ENCODE data around the gene EIF3M.

EIF3M gene

DNA sequence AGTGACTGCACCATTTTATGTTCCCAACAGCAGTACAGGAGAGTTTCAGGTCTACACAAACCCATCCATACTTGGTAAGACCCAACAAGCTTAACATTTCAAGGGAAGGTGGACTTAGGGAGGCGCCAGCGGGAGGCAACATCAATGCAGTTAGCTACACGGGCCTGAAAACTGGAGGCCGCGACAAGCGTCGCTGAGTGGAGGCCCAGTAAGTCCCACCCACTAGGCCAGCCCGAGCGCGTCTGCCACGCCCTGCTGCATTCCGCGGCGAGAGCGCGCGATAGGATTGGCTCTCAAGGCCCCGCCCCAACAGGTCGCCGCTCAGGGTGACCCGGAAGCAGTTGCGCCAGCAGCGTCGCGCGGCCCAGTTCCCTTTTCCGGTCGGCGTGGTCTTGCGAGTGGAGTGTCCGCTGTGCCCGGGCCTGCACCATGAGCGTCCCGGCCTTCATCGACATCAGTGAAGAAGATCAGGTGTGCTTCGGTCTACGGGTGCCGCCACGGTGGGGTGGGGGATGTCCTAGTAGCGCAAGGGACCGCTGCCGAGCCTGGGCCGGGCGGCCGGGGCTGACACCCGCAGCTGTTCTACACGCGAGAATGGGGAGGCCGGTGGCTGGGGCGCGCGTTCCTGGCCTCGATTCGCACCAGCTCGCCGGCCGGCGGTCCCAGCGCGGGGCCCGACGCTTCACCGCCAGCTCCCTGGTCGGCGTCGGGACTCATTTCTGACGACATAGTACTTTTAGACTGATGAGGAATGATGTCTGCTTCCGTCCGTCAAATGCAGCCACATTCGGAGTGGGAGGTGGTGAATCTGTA, at the start of gene EIF3M:
TSS of gene EIF3M (plus strand) at position 373 of the 813 bp plus-strand sequence. CDS start at position 430, 57 bp downstream.
- in situ Hi-C loops (cut with MboI; ENCODE audit: low sequenced_read_pairs) = no loop called here

DNA sequence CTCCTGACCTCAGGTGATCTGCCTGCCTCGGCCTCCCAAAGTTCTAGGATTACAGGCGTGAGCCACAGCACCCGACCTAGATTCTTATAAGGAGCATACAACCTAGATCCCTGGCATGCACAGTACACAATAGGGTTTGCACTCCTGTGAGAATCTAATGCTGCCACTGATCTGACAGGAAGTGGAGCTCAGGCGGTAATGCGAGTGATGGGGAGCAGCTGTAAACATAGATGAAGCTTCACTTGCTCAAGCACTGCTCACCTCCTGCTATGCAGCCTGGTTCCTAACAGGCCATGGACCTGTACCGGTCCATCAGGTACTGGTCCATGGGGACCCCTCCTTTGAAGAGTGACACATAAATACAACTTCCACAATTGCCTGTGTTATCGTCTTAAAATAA, 44.8 kb upstream of the EIF3M start:
- in situ Hi-C loops (cut with MboI; ENCODE audit: low sequenced_read_pairs) = no loop called here

DNA sequence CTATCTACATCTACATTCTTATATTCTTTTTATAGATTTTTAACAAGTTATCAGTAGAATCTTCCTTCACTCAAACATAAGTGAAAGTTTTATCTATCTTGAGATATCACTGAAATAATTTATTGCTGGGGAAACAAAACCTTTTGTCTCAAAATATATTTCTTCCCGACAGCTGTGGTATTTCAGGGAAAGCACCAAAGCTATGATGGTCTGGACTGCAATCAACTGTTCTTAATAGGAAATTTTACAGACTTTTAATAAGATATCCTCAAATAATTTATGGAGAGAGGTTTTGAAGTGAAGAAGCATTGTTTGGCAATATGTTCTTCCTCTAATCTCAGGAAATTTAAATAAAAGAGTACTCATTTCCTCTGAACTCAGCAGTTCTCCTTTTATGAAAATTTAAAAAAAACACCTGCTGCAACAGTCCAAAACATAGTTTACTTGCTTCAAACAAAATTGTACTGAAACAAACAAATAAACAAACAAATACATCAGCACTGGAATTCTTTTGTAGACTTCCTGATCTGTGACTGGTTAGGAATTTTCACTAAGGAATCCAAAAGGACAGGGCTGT, 33.9 kb upstream of the EIF3M start:
- in situ Hi-C loops (cut with MboI; ENCODE audit: low sequenced_read_pairs) = no loop called here

DNA sequence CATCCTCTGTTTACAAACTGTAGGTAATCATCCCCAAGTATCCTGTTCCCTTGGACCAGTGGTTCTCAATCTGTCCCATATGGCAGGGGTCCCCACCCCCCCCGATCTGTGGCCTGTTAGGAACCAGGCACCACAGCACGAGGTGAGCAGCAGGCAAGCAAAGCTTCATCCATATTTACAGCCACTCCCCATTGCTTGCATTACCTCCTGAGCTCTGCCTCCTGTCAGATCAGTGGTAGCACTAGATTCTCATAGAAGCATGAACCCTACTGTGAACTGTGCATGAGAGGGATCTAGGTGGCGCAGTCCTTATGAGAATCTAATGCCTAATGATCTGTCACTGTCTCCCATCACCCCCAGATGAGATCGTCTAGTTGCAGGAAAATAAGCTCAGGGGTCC, 33.4 kb upstream of the EIF3M start:
- in situ Hi-C loops (cut with MboI; ENCODE audit: low sequenced_read_pairs) = no loop called here

DNA sequence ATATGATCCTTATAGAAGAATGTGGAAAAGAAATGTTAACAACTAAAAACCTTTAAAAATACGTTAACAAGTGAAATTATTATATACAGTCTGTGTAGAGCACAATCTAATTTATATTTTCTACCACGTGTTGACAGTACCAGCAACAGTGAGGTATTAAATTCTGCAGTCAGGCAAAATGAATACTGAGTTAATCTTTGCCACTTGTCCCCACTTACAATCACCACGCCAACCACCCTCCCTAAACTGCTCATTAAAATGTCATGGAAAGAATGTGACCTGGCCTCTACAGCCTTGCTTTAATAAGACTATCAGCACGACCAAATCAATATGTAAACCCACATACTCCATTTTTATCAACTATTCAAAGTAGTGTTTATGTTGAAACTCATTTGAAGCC, 28.5 kb upstream of the EIF3M start:
- in situ Hi-C loops (cut with MboI; ENCODE audit: low sequenced_read_pairs) = no loop called here

DNA sequence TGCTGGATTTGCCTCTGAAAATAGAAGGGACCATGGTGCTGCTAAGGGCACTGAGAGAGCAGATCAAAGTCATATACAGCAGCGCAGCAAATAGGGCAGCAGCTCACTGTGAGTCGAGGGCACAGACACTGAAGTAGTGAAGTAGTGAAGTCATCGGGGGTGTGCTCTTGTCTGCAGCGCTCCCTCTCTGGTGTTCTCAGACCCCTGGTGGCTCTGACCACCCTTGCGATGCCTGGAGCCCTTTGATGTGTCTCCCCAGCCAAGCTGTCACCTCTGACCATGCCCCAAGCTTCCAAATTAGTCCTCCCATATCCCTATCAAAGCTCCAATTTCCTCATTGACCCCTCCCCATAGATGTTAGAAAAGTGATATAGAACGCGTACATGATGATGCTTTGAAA, 27.7 kb upstream of the EIF3M start:
- in situ Hi-C loops (cut with MboI; ENCODE audit: low sequenced_read_pairs) = no loop called here

DNA sequence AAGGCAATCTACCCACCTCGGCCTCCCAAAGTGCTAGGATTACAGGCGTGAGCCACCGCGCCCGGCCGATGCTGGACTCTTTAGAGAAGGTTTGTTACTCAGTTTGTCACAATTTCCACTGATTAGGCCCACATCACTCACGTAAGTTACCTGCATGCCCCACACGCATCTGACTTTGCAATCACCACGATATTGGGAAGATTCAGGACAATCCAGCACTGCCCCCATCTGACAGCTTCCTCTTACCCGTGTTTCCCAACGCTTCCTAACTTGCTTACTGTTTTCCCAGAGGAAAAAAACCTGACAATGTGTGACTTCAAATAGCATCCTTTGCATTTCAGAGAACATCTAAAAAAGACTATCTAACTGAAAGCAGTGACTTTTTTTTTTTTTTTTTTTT, 21.8 kb upstream of the EIF3M start:
- in situ Hi-C loops (cut with MboI; ENCODE audit: low sequenced_read_pairs) = no loop called here

DNA sequence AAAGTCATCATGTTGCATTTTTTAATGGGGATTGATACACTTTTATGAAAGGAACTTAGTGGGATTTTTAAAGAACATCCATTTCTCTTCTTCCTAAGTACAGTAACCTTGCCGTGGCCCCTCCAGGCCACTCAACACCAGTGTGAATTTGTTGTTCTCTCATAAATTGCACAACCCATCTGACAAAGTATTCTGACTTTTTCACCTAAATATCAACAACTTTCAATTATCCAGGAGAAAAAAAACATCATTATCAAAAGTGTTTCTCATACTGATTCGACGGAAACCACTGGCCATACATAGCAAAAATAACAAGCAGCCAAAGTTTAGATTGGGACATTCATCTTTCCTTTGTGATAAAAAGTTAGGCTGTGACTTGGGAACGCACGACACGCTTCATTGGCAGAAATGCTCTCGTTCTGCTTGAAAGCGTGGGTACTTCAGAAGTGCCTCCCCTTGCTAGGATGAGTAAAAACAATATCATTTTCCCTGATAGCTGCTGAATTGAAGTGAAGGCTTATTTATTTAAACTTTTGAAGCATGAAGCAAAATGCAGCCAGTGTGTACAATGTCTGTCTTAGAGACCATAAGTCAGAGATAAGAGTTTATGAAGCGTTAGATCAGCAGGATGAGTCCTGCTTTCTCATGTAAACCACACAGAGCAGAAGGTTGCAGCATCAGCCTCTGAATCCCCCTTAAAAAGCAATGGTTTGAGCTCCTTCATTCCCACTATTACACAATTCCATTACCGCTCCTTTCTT, 20.6 kb upstream of the EIF3M start:
- in situ Hi-C loops (cut with MboI; ENCODE audit: low sequenced_read_pairs) = no loop called here

DNA sequence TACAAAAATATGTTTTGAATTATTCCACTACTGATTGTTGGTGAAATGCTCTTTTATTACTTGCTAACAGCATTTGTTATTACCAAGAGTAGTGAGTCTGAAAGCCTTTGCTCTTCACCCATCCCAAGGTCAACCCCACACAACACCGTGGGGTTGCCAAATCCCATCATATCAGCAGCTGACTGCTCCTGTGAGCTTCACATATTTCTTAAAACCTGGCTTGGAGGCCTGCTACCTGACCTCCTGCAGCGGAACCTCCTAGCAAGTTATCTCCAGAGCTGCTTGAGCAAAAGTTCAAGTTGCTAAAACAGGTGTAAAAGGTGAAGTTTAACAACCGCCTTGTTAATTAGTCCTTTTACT, 20.1 kb upstream of the EIF3M start:
- in situ Hi-C loops (cut with MboI; ENCODE audit: low sequenced_read_pairs) = no loop called here

DNA sequence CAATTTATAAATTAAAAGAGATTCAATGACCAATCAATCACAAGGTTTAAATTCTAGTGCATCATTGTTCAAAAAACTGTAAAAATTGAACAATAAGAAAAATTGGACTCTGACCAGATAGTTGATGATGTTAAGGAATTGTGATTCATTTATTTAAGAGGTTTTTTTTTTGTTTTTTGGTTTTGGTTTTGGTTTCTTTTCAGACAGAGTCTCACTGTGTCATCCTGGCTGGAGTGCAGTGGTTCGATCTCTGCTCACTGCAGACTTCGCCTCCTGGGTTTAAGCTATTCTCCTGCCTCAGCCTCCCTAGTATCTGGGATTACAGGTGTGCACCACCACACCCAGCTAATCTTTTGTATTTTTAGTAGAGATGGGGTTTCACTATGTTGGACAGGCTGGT, 17.1 kb upstream of the EIF3M start:
- in situ Hi-C loops (cut with MboI; ENCODE audit: low sequenced_read_pairs) = no loop called here

DNA sequence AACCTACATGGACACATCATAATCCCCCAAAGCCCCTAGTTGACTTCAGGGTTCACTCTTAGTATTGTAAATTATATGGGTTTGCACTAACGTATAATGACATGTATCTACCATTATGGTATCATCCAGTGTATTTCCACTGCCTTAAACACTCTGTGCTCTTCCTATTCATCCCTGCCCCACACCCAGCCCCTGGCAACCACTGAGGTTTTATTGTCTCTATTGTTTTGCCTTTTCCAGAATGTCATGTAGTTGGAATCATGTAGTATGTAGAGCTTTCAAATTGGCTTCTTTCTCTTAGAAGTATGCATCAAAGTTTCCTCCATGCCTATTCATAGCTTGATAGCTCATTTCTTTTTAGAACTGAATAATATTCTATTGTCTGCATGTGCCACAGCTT, 16.5 kb upstream of the EIF3M start:
- in situ Hi-C loops (cut with MboI; ENCODE audit: low sequenced_read_pairs) = no loop called here

DNA sequence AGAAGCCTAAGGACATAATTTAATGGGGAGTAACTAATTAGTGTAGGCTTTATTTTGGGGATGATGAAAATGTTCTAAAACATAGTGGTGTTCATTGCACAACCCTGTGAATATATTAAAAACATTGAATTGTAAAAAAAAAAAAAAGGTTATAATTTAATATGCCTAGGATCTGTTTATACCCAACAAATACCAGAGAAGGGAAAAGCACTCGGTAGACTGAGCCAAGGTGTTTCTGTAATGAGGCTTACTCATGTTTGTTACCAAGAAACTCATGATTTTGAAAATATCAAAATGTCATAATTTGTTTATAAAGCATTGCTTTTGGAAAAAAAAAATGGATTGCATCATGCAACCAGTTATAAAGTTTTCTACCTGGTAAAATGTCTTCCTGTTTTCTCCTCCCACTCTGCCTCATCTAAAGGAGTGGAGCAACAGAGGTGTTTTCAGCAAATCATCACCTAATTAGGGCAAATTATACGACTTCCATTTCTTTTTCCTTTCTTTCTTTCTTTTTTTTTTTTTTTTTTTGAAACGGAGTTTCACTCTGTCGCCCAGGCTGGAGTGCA, 14.2 kb upstream of the EIF3M start:
- in situ Hi-C loops (cut with MboI; ENCODE audit: low sequenced_read_pairs) = no loop called here

DNA sequence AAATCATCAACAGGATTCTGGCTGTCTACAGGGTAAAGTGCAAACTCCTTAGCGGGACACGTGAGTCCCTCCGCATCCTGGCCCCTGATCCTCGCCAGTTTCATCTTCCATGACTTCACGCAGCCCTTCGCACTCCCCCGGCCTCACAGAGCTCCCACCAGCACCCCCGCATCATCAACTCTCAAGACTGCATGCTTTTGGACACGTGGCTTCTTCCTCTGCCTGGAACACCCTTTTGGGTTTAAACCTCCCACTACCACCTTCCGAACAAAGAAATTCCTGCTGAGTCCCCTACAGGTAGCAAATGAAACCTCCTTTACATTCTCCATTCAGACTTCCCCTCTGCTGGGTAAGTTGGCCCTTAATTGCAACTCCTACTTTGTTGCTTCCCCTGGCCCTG, 12.6 kb upstream of the EIF3M start:
- in situ Hi-C loops (cut with MboI; ENCODE audit: low sequenced_read_pairs) = no loop called here

DNA sequence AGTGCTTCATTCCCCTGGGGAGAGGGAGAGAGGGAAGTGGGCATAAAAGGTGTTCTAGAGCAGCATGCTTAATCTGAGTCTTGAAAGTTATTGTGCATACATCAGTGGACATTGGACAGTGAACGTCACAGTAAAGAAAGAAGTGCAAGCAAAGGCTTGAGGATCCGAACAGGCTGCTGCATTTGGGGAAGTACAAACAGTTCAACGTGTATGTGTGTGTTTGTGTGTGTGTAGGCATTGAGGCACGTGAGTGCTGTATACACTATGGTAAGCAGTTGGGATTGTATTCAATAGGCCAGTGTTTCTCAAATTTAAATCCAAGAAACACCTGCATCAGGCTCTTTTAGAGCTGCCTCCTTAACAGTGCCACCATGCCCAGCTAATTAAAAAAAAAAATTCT, 10.4 kb upstream of the EIF3M start:
- in situ Hi-C loops (cut with MboI; ENCODE audit: low sequenced_read_pairs) = no loop called here

DNA sequence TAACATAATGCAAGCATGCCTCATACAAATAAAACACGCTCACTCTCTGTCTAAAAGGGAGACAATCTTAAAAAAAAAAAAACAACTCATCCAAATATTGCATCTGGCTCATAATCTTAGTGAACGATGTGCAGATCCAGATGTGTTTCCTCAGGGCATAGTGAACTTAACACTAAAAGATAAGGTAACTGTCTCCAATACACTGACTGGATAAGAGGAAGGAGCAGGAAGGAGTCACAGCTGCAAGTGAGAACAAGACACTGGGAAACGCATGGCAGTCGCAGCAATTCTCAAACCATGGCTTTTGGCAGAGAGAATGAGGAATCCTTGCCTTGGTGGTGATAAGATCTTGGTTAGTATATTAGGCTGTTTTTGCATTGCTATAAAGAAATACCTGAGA, 9.2 kb upstream of the EIF3M start:
- in situ Hi-C loops (cut with MboI; ENCODE audit: low sequenced_read_pairs) = no loop called here

DNA sequence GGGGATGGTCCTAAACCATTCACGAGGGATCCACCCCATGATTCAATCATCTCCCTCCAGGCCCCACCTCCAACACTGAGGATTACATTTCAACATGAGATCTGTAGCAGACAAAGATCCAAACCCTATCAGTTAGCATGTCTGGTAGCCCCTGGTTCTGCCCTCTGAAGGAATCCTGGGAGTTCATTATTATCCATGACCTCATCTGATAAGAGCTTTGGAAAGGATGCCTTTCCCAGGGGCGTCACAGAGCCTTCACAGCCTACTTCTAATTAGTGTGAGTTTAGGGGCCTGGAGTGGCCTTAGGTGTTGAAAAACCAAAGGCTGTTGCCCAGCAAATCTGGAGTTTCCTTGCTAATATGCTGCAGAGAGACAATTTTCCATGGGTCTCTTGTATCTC, 8.6 kb upstream of the EIF3M start:
- in situ Hi-C loops (cut with MboI; ENCODE audit: low sequenced_read_pairs) = no loop called here

DNA sequence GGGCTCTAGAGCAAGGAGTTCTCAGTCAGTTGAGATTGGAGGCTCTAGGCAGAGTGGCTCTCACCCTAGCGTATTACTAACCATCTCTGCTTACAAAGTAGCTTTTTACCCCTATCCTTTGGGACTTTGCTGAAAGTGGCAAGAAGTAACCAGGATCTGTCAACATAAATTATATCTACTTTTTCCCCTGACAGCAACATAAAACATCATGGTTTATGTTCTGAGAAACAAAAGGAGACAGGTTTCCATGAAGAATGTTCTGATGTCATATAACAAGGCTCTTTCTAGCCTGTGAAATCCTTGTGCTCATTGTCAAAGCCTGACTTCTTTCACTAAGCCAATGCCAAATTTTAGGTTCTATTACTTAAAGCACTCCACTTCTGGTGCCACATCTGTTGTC, 7.2 kb upstream of the EIF3M start:
- in situ Hi-C loops (cut with MboI; ENCODE audit: low sequenced_read_pairs) = no loop called here

DNA sequence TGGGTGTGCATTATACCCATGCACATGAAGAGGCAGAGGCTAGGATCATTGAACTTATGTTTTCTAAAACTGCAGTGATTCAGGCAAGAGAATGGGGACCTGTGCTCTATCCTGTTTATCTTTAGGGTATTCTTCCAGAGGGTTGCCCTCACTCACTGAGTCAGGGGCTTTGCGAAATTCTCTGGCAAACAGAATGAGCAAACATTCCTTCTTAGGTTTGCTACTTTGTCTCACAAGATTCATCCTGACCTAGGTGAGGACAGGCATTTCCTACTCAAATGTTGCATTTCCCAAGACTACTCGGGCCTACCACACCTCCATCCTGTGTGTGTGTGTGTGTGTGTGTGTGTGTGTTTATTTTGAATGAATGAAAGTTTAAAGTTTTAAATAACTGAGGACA, 2.7 kb upstream of the EIF3M start:
- in situ Hi-C loops (cut with MboI; ENCODE audit: low sequenced_read_pairs) = no loop called here

DNA sequence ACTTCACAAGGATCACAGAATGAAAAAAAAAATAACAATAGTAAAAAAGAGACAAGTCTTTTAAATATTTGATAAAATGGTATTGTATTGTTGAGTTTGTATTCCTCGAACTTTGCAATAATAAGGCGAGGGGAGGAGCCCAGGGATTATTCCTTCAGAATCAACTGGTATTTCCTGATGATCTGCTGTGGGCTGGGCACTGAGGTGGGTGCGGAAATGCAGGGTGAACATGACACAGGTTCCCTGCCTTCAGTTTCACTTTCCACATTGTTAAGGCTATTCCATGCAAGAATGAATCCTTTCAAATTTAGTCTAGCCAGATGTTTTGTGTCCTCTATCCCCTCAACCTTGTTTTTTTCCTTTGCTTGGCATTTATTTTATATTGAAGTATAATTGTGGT, 2.1 kb upstream of the EIF3M start:
- in situ Hi-C loops (cut with MboI; ENCODE audit: low sequenced_read_pairs) = no loop called here

DNA sequence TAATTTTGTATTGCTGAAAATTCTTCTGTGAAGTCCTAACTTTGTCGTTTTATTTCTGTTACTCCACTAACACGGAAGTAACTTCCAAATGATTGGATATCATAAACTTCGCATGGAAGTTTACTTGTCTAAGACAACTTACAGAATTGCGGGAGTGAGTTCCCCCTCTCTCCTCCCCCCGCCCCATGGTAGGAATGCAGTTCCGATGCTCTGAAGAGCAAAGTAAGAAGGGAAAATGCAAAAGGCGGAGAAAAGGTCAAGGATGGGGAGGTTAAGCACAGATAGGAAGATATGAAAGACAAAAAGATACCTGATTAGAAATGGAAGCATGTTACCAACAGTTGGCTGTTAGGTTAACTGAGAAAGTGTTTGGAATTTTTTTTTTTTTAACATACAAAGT, 1.3 kb downstream of the EIF3M start:
- in situ Hi-C loops (cut with MboI; ENCODE audit: low sequenced_read_pairs) = no loop called here

DNA sequence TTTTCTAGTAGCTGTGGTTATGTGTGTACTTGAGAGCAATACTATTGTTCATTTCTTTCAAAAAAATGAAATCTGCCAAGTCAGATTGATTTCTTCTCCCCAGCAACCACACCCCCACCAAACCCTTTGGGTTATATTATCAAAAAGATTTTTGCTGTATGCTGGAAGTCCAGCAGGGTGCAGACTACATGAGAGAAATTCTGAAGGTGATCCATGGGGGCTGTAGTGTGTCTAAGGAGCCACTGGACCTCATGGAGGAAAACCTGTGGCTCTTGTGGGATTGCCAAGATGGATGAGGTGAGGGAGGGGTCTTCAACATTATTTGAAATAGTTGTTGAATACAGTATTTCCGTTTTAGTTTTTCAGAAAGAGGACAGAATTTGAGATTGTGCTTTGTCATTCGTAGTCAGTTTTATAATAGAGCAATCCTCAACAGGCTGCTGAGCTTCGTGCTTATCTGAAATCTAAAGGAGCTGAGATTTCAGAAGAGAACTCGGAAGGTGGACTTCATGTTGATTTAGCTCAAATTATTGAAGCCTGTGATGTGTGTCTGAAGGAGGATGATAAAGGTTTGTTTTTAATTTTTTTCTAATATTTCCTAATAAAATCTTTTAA, 3.1 kb downstream of the EIF3M start:
- in situ Hi-C loops (cut with MboI; ENCODE audit: low sequenced_read_pairs) = no loop called here
